Heart right ventricle (tissue), 16 donors: ENCODE measurements around the gene TRPV4. TPM values are rescaled to one million over a fixed set of nuclear protein-coding genes. Genes with fewer than 3 reads are reported as not detected.

Source experiments
- ATAC-seq, 8 donors: fragments of 200-7000 bp; cut with Tn5 transposase; one replicate each; pipeline ENCODE4 v1.9.1; 2020; ENCODE audit warnings: mild to moderate bottlenecking in 8 of 8, moderate library complexity in 8 of 8, moderate number of reproducible peaks in 1 of 8
- DNase-seq, 2 donors: peaks; one replicate each; pipeline ENCODE4 v3.0.0-alpha.2; 2020
- H3K27ac ChIP-seq, 10 donors: fragments of 200-600 bp; sonication (generic) in 2 of 10; one replicate each; pipeline versions ENCODE4 v1.5.0 to v1.8.0; 2020 to 2022; ENCODE audit warnings: mild to moderate bottlenecking in 3 of 10
- H3K27me3 ChIP-seq, 7 donors: fragments of 200-600 bp; one replicate each; pipeline ENCODE4 v1.8.0; 2021 to 2022; ENCODE audit warnings: mild to moderate bottlenecking in 2 of 7
- H3K36me3 ChIP-seq, 9 donors: fragments of 200-600 bp; sonication (generic) in 1 of 9; one replicate each; pipeline versions ENCODE4 v1.5.0 to v1.8.0; 2020 to 2022; ENCODE audit warnings: mild to moderate bottlenecking in 2 of 9
- H3K4me1 ChIP-seq, 9 donors: fragments of 200-600 bp; sonication (generic) in 1 of 9; one replicate each; pipeline versions ENCODE4 v1.5.0 to v1.8.0; 2020 to 2022; ENCODE audit warnings: mild to moderate bottlenecking in 4 of 9
- H3K4me3 ChIP-seq, 10 donors: fragments of 200-600 bp; sonication (generic) in 2 of 10; one replicate each; pipeline versions ENCODE4 v1.5.0 to v1.8.0; 2020 to 2022; ENCODE audit warnings: mild to moderate bottlenecking in 7 of 10, moderate library complexity in 2 of 10
- H3K9me3 ChIP-seq, 11 donors: fragments of 200-600 bp in 10 of 11; sonication (generic) in 2 of 11; one replicate each; pipeline versions ENCODE4 v1.5.0 to v1.8.0; 2013 to 2022; ENCODE audit warnings: mild to moderate bottlenecking in 2 of 11, control low read depth in 1 of 11, moderate library complexity in 1 of 11
- CTCF ChIP-seq, 9 donors: fragments of 200-600 bp; sonication (generic) in 2 of 9; IDR thresholded peaks; one replicate each; pipeline versions ENCODE4 v1.5.0 to v1.8.0; 2021 to 2022; ENCODE audit warnings: antibody characterized with exemption in 9 of 9, mild to moderate bottlenecking in 5 of 9, moderate library complexity in 1 of 9
- WGBS, 2 donors: extraction: QIAGEN DNeasy Blood & Tissue Kit; methylation state at CpG; one replicate each; pipeline ENCODE4 v1.1.7; 2013; ENCODE audit warnings: inconsistent platforms in 1 of 2; 5-methylcytosine and 5-hydroxymethylcytosine counted together
- intact Hi-C, 10 donors: fragments of 100-400 bp; cut with DNase I; formaldehyde crosslinking; loops; one replicate each; pipeline versions ENCODE4 v1.11.1 to v1.14.2; 2022
- polyA plus RNA-seq, 2 donors: library from polyadenylated mRNA; stranded (reverse); fragments of 200-250 nt; gene quantifications; one replicate each; pipeline ENCODE4 v1.2.3, GENCODE V29; 2013
- total RNA-seq, 10 donors: library from RNA; stranded (reverse); fragmentation: NEBNext Ultra II Directional in 3 of 10; extraction: Animal tissue kit (Norgen Biotek cat#: 25700) in 3 of 10; gene quantifications; one replicate each; pipeline versions ENCODE4 v1.2.1 to v1.2.4, GENCODE V29; 2021 to 2023
- donor health status: Arrhythmogenic right ventricular cardiomyopathy.
- donor health status: ischemic (EF 13 %, LVEDD 7.1; RV severe dilation, severe dysfunction).
- donor health status: healthy with polysubstance abuse.
- donor health status: DM: no; HTN: yes; CAD: no.
- donor health status: DM: no; HTN: no; CAD: no.
- donor health status: ischemic (EF 25% LVEDD 6.9; RV normal size, moderate dysfunction).
- donor health status: ischemic (EF 25% LVEDD 5.7; RV mildly dilated, moderate dysfunction).
- donor health status: healthy.
- donor health status: DM: yes; HTN: yes; CAD: no.
- donor health status: Ischemic cardiomyopathy.
- donor health status: ischemic (EF 35%, LVEDD 5.7; RV mildly dilated, moderate dysfunction).
- donor health status: nonischemic (EF 11% LVEDD 7.7; RV severe dilation, severe dysfunction).
- donor health status: DM: yes; HTN: yes; CAD: no.
- donor health status: PGD.
- donor health status: ischemic (EF 29% LVEDD 5.4; RV normal size, mild dysfunction).
- donor health status: nonischemic (EF 23%, LVEDD 6.1; RV moderate dilation, normal function).

The TRPV4 gene
- total and polyA plus RNA-seq, 12 donors, result 0.07 to 1.0 (median 0.28) TPM; not detected in 2

- Histone ChIP-seq H3K27me3 (no peaks in the 10 kb centered on the region), H3K36me3 (no peaks in the 10 kb centered on the region), H3K4me3 (no peak overlapping the region), H3K27ac (no peak overlapping the region), H3K4me1 (peaks cover 0 to 19% (median 0%) of the 10 kb centered on the region in 9 donors), H3K9me3 (no peaks in the 10 kb centered on the region)
- TF ChIP-seq CTCF (IDR thresholded peaks at IDR 0.05), result no peak
- intact Hi-C loops, result loop anchor here in 1 of 10 donors (5.0 kb wide), 1 partner anchor 34 kb away; no protein-coding TSS in a partner anchor
- DNase-seq (no peak), ATAC-seq (no peak)
- WGBS, 2 donors, result 80 to 81% methylated on average over 9 of the region's 9 CpGs
Measured at GRCh38 chr12:109841356-109841755, 8.2 kb upstream of the TRPV4 start.

- no peak for ATAC-seq
- intact Hi-C loops, result loop anchor here in 1 of 10 donors (5.0 kb wide), 1 partner anchor 33 kb away; no protein-coding TSS in a partner anchor
Measured at GRCh38 chr12:109840305-109841074, 7.3 kb upstream of the TRPV4 start.

GRCh38 chr12:109839444-109839843, 6.2 kb upstream of the TRPV4 start:
- DNase-seq (no peak), ATAC-seq (no peak)
- no peak for TF ChIP-seq CTCF (IDR thresholded peaks at IDR 0.05)
- intact Hi-C loops, result no loop called here
- Histone ChIP-seq H3K27me3 (no peaks in the 10 kb centered on the region), H3K27ac (no peak overlapping the region), H3K9me3 (no peaks in the 10 kb centered on the region), H3K36me3 (no peaks in the 10 kb centered on the region), H3K4me1 (peaks cover 0 to 4% (median 0%) of the 10 kb centered on the region in 9 donors), H3K4me3 (no peak overlapping the region)
- WGBS, 2 donors, result 67 to 71% methylated on average over 6 of the region's 6 CpGs

More at GRCh38 chr12:109840305-109841074, 7.3 kb upstream of the TRPV4 start:
- Histone ChIP-seq H3K27ac (no peak overlapping the region), H3K9me3 (no peaks in the 10 kb centered on the region), H3K4me1 (peaks cover 0 to 10% (median 0%) of the 10 kb centered on the region in 9 donors), H3K36me3 (no peaks in the 10 kb centered on the region), H3K4me3 (no peak overlapping the region), H3K27me3 (no peaks in the 10 kb centered on the region)
- no peak for DNase-seq
- 63 to 68% methylated on average over 7 of the region's 7 CpGs for WGBS, 2 donors
- TF ChIP-seq CTCF (IDR thresholded peaks at IDR 0.05), result no peak

- H3K9me3 ChIP-seq, result no peaks in the 10 kb centered on the region
- TF ChIP-seq CTCF (IDR thresholded peaks at IDR 0.05), result no peak
- intact Hi-C loops, result no loop called here
- H3K27me3 ChIP-seq, result peaks cover 0 to 22% (median 18%) of the 10 kb centered on the region in 7 donors
- no peak overlapping the region for H3K27ac ChIP-seq
- H3K36me3 ChIP-seq, result no peaks in the 10 kb centered on the region
- no peak for DNase-seq
- ATAC-seq, result no peak
- WGBS, 2 donors, result 57 to 62% methylated on average over 3 of the region's 3 CpGs
- H3K4me1 ChIP-seq, result peaks cover 0 to 19% (median 0%) of the 10 kb centered on the region in 9 donors
- H3K4me3 ChIP-seq, result no peak overlapping the region
Measured at GRCh38 chr12:109836916-109837315, 3.7 kb upstream of the TRPV4 start.
